Peyer's patch (tissue), 4 donors: ENCODE data around the gene PTPMT1.

ENCODE experiments used
- CTCF ChIP-seq, 6 experiments: fragments of 450-650 bp in 4 of 6; fragments of 200-600 bp in 2 of 6; sonication (generic) in 1 of 6; IDR thresholded peaks; one replicate each; pipeline ENCODE4 v1.5.1; 2017 to 2019; ENCODE audit warnings: antibody characterized with exemption in 6 of 6, mild to moderate bottlenecking in 3 of 6, moderate library complexity in 1 of 6
- POLR2A ChIP-seq, 2 donors: fragments of 450-650 bp; IDR thresholded peaks; one replicate each; pipeline ENCODE4 v1.5.1; 2017; ENCODE audit warnings: antibody characterized with exemption in 2 of 2, mild to moderate bottlenecking in 2 of 2, moderate library complexity in 2 of 2

GRCh38 chr11:47566149-47566698, 825 bp downstream of the PTPMT1 start:
- TF ChIP-seq POLR2A (IDR thresholded peaks at IDR 0.05) (no peak), CTCF (IDR thresholded peaks at IDR 0.05) (no peak)
